Osteoblast (primary cell): ENCODE measurements around the gene EPB41L1. TPM values are rescaled to one million over a fixed set of nuclear protein-coding genes. Genes with fewer than 3 reads are reported as not detected.

Experiments used
- DNase-seq: peaks from one replicate; pipeline ENCODE4 v3.0.0; 2011; ENCODE audit warnings: low spot score, mixed read lengths; ENCODE audit not compliant: insufficient read length; ENCODE audit errors: missing footprints
- H2AFZ ChIP-seq: 2 replicates; pipeline ENCODE4 v1.6.0; 2011; ENCODE audit warnings: mild to moderate bottlenecking, low read length
- H3K27ac ChIP-seq: 2 replicates; pipeline ENCODE4 v1.5.1; 2011; ENCODE audit warnings: mild to moderate bottlenecking, low read depth, low read length, moderate library complexity
- H3K27me3 ChIP-seq: 2 replicates; pipeline ENCODE4 v1.6.0; 2012; ENCODE audit warnings: mild to moderate bottlenecking, control low read depth, inconsistent platforms, low read length, moderate library complexity; ENCODE audit not compliant: insufficient read depth
- H3K36me3 ChIP-seq: 2 replicates; pipeline ENCODE4 v1.5.1; 2011; ENCODE audit warnings: mild to moderate bottlenecking, low read length, control low read depth, moderate library complexity; ENCODE audit not compliant: insufficient read depth
- H3K4me1 ChIP-seq: 2 replicates; pipeline ENCODE4 v1.5.1; 2011; ENCODE audit warnings: mild to moderate bottlenecking, low read length, control low read depth, moderate library complexity; ENCODE audit not compliant: insufficient read depth
- H3K4me2 ChIP-seq: 2 replicates; pipeline ENCODE4 v1.6.0; 2011; ENCODE audit warnings: mild to moderate bottlenecking, low read length; ENCODE audit not compliant: insufficient read depth
- H3K4me3 ChIP-seq: fragments of 200-600 bp; sonication (generic); 3 replicates; pipeline ENCODE4 v1.5.1; 2012; ENCODE audit warnings: mild to moderate bottlenecking, low read length, inconsistent platforms; ENCODE audit not compliant: insufficient read depth
- H3K79me2 ChIP-seq: 2 replicates; pipeline ENCODE4 v1.6.0; 2012; ENCODE audit warnings: mild to moderate bottlenecking, low read length, control low read depth, inconsistent platforms; ENCODE audit not compliant: insufficient read depth
- H3K9me3 ChIP-seq: 2 replicates; pipeline ENCODE4 v1.5.1; 2011; ENCODE audit warnings: low read depth, low read length, control low read depth
- H4K20me1 ChIP-seq: 2 replicates; pipeline ENCODE4 v1.6.0; 2012; ENCODE audit warnings: mild to moderate bottlenecking, low read length, control low read depth; ENCODE audit not compliant: insufficient read depth
- CTCF ChIP-seq: IDR thresholded peaks from 2 replicates; pipeline ENCODE4 v1.5.1; 2011; ENCODE audit warnings: mild to moderate bottlenecking, low read depth, low read length, moderate library complexity; ENCODE audit errors: extremely low read depth
- total RNA-seq: library from RNA; depleted of rRNA; stranded (reverse); fragments of >200 nt; gene quantifications from 2 replicates; pipeline ENCODE4 v1.2.3, GENCODE V29; 2012

EPB41L1 gene
- total RNA-seq, 1 donor = 26.8 TPM

GRCh38 chr20:36149012-36149411, 5.5 kb upstream of the EPB41L1 start:
- Histone ChIP-seq H3K4me2 (no peak overlapping the region), H2AFZ (no peak overlapping the region), H3K27ac (no peak overlapping the region), H4K20me1 (peaks cover 3% of the 10 kb centered on the region), H3K79me2 (no peaks in the 10 kb centered on the region), H3K27me3 (no peaks in the 10 kb centered on the region), H3K9me3 (no peaks in the 10 kb centered on the region), H3K36me3 (no peaks in the 10 kb centered on the region), H3K4me1 (peaks cover 8% of the 10 kb centered on the region), H3K4me3 (no peak overlapping the region)
- no peak for TF ChIP-seq CTCF
- DNase-seq = no peak

DNA sequence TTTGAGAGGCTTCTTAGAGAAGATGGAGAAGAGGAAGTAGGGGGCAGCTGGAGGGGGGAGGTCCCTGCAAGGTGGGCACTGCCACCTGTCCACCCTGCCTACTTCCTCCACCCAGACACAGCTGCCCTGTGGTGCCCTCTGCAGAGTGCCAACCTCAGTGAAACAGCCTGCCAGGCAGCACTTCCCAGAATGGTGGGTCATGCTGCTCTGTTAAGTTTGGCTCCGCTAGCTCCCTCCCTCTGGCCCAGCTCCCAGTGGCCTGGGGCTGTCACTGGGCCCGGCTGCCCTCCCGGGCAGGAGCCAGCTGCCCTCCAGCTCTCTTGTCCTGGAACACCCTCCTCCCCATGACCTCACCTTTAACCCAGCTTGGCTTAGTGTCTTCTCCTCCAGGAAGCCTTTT, 5.1 kb upstream of the EPB41L1 start:
- no peaks in the 10 kb centered on the region for H3K36me3 ChIP-seq

GRCh38 chr20:36150489-36150846, 4.1 kb upstream of the EPB41L1 start:
- Histone ChIP-seq H2AFZ (no peak overlapping the region), H3K4me2 (no peak overlapping the region), H3K4me1 (peaks cover 17% of the 10 kb centered on the region), H3K27me3 (no peaks in the 10 kb centered on the region), H4K20me1 (peaks cover 7% of the 10 kb centered on the region), H3K9me3 (no peaks in the 10 kb centered on the region), H3K79me2 (no peaks in the 10 kb centered on the region), H3K27ac (no peak overlapping the region), H3K36me3 (no peaks in the 10 kb centered on the region), H3K4me3 (no peak overlapping the region)
- no peak for DNase-seq
- TF ChIP-seq CTCF = no peak

More for the DNA sequence above, 5.1 kb upstream of the EPB41L1 start:
- Histone ChIP-seq H3K27me3 (no peaks in the 10 kb centered on the region), H3K4me1 (peaks cover 9% of the 10 kb centered on the region), H4K20me1 (peaks cover 3% of the 10 kb centered on the region), H3K9me3 (no peaks in the 10 kb centered on the region), H3K27ac (no peak overlapping the region), H3K4me2 (no peak overlapping the region), H2AFZ (no peak overlapping the region), H3K4me3 (no peak overlapping the region), H3K79me2 (no peaks in the 10 kb centered on the region)
- no peak for DNase-seq
- no peak for TF ChIP-seq CTCF

- H3K27ac ChIP-seq = no peak overlapping the region
- no peak for TF ChIP-seq CTCF
- H3K4me1 ChIP-seq = peaks cover 19% of the 10 kb centered on the region
- peaks cover 12% of the 10 kb centered on the region for H4K20me1 ChIP-seq
- no peaks in the 10 kb centered on the region for H3K27me3 ChIP-seq
- no peak for DNase-seq
- H3K9me3 ChIP-seq = no peaks in the 10 kb centered on the region
- no peak overlapping the region for H2AFZ ChIP-seq
- no peaks in the 10 kb centered on the region for H3K79me2 ChIP-seq
- no peaks in the 10 kb centered on the region for H3K36me3 ChIP-seq
- no peak overlapping the region for H3K4me2 ChIP-seq
- no peak overlapping the region for H3K4me3 ChIP-seq
Measured at GRCh38 chr20:36150847-36151539, 3.5 kb upstream of the EPB41L1 start.
